Stimulated activated naive CD8-positive, alpha-beta T cell treated with anti-CD3 and anti-CD28 coated beads, Interleukin-15, Interleukin-2, amounts not matched to agents 100 ng/mL and 50 ng/mL, for 24 hours (primary cell): Measurements from ENCODE around the gene ADAM12.

Experiments
- H3K27ac Mint-ChIP-seq: one replicate; pipeline ENCODE4 v1.8.0; 2021; ENCODE audit warnings: mild to moderate bottlenecking, mixed read lengths
- H3K27me3 Mint-ChIP-seq: one replicate; pipeline ENCODE4 v1.8.0; 2021; ENCODE audit warnings: mixed read lengths
- H3K36me3 Mint-ChIP-seq: one replicate; pipeline ENCODE4 v1.8.0; 2021; ENCODE audit warnings: low read depth, mixed read lengths
- H3K4me1 Mint-ChIP-seq: one replicate; pipeline ENCODE4 v1.8.0; 2021; ENCODE audit warnings: low read depth, mixed read lengths
- H3K4me3 Mint-ChIP-seq: one replicate; pipeline ENCODE4 v1.8.0; 2021; ENCODE audit warnings: mild to moderate bottlenecking, mixed read lengths
- H3K9me3 Mint-ChIP-seq: one replicate; pipeline ENCODE4 v1.8.0; 2021; ENCODE audit warnings: mixed read lengths

ADAM12 gene

DNA sequence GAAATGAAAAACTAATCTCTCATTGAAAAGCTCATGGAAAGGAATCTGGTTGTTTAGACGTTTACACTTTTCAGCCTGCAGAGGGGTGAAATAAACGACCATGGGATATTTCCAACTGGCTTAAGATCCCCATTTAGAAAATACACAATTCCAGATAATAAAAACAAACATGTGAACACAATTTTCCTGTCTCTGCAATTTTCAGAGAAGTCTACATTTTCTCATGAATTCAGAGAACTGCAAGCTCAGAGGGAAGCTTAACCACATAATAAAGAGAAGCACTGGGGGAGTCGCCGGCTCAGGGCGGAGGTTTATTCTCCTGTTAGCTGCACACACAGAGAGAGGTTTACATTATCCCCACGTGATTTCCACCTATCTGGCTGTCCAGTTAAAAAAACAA, 276.8 kb downstream of the ADAM12 start:
- H3K36me3 Mint-ChIP-seq, result no peaks in the 10 kb centered on the region

DNA sequence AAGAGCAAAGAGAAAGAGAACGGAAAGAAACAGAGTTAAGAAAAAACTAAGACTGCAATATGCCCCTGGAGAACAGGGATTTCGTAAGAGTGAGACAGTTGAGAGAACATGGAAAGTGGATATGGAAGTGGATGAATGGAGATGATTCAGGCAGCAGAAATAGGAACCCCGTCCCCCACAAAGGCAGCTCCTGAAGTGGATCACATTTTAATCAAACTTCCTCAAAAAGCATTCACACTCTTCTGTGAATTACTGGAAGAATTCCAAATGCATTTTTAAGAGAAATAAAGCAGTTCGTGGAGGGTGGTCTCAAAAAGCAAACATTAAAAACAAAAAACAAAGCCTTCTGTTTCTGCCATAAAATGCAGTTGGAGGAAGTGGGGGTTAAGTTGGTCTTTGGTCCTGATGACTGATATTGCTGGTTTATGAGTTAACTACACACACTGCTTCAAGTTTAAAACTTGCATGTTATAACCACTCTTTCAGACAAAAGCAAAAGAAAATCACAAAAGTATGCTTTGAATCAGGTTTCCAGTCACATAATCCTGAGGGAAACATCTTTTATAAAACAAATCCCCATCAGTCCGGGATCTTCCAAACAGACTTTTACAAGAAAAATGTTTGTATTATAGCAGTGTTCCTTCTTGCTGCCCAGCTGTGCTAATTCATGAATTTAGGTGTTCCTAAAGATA, 277.6 kb downstream of the ADAM12 start:
- H3K4me3 Mint-ChIP-seq, result no peak overlapping the region

More for the DNA sequence above, 276.8 kb downstream of the ADAM12 start:
- peaks cover 14% of the 10 kb centered on the region for H3K27me3 Mint-ChIP-seq
- H3K4me1 Mint-ChIP-seq, result no peaks in the 10 kb centered on the region
- H3K27ac Mint-ChIP-seq, result no peak overlapping the region
- H3K4me3 Mint-ChIP-seq, result no peak overlapping the region
- peaks cover 4% of the 10 kb centered on the region for H3K9me3 Mint-ChIP-seq

DNA sequence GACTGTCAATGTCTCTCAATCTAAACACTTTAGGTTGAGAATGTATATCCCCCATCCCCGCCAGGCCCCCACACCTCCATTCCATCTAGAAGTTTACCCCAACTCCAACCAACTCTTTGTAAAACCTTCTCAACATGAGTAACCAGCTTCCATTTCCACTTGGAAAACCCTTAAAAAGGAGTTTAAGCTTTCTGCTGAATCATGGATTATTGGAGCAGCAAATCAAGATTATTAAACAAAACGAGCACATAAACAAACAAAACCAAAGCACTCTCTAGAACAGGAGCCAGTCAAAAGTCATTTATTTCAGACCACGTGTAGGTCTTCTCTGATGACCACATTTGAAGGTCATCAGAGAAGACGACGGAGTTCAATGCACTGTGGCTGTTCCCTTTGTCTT, 278.4 kb downstream of the ADAM12 start:
- Mint-ChIP-seq H3K4me1 (no peaks in the 10 kb centered on the region), H3K4me3 (no peak overlapping the region), H3K9me3 (peaks cover 4% of the 10 kb centered on the region), H3K27me3 (peaks cover 14% of the 10 kb centered on the region), H3K36me3 (no peaks in the 10 kb centered on the region), H3K27ac (no peak overlapping the region)

More for the DNA sequence above, 277.6 kb downstream of the ADAM12 start:
- H3K27me3 Mint-ChIP-seq, result peaks cover 14% of the 10 kb centered on the region
- H3K4me1 Mint-ChIP-seq, result no peaks in the 10 kb centered on the region
- no peaks in the 10 kb centered on the region for H3K36me3 Mint-ChIP-seq
- H3K9me3 Mint-ChIP-seq, result peaks cover 4% of the 10 kb centered on the region
- peak overlapping the region; percentile 49 for H3K27ac Mint-ChIP-seq

- peaks cover 4% of the 10 kb centered on the region for H3K9me3 Mint-ChIP-seq
- H3K27ac Mint-ChIP-seq, result no peak overlapping the region
- peaks cover 14% of the 10 kb centered on the region for H3K27me3 Mint-ChIP-seq
- H3K4me3 Mint-ChIP-seq, result no peak overlapping the region
- H3K36me3 Mint-ChIP-seq, result no peaks in the 10 kb centered on the region
- no peaks in the 10 kb centered on the region for H3K4me1 Mint-ChIP-seq
Observed at GRCh38 chr10:126108693-126109092, 279.6 kb downstream of the ADAM12 start.

DNA sequence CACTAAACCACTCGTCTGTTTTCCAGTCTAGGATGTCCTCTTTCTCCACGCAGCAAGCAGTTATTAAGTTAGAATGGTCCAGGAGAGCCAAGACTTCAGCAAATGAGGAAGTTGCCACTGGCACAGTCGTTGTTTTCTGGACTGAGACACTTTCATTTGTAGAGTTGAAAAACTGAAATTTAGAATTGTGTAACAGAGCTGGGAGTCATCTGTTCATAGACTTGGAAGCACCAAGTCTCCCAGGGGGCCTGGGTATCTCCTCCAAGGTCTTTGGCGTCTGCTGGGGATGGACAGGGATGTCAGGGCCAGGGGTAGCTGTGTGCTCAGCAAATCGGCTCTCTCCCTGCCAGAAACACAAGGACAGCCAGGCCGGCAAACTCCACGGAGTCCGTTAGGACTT, 283.5 kb downstream of the ADAM12 start:
- H3K36me3 Mint-ChIP-seq, result no peaks in the 10 kb centered on the region
- H3K4me3 Mint-ChIP-seq, result no peak overlapping the region
- H3K27me3 Mint-ChIP-seq, result peaks cover under 1% of the 10 kb centered on the region
- H3K27ac Mint-ChIP-seq, result no peak overlapping the region
- H3K9me3 Mint-ChIP-seq, result no peaks in the 10 kb centered on the region
- no peaks in the 10 kb centered on the region for H3K4me1 Mint-ChIP-seq

DNA sequence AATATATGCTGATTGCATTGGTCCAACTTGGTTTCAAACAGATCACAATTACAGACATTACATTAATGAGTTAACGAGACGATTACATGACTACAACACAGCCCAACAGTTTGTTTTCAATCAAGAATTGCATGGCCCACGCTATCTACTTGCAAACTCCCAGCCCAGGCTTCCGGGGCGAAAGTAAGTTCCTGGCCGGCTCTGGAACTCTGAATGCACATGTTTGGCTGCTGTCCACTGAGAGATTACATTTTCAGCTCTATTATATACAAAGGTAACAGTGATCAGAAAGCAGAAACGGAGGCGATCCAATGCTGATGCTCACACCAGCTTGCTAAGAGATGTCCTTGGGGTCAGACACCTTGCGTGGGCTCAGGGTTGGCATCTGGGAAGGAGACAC, 285.6 kb downstream of the ADAM12 start:
- H3K27ac Mint-ChIP-seq, result no peak overlapping the region
- no peaks in the 10 kb centered on the region for H3K27me3 Mint-ChIP-seq
- H3K4me3 Mint-ChIP-seq, result no peak overlapping the region
- H3K9me3 Mint-ChIP-seq, result no peaks in the 10 kb centered on the region
- no peaks in the 10 kb centered on the region for H3K36me3 Mint-ChIP-seq
- no peaks in the 10 kb centered on the region for H3K4me1 Mint-ChIP-seq

GRCh38 chr10:126101736-126102135, 286.5 kb downstream of the ADAM12 start:
- Mint-ChIP-seq H3K9me3 (no peaks in the 10 kb centered on the region), H3K4me1 (no peaks in the 10 kb centered on the region), H3K36me3 (no peaks in the 10 kb centered on the region), H3K27me3 (no peaks in the 10 kb centered on the region), H3K4me3 (no peak overlapping the region), H3K27ac (no peak overlapping the region)

DNA sequence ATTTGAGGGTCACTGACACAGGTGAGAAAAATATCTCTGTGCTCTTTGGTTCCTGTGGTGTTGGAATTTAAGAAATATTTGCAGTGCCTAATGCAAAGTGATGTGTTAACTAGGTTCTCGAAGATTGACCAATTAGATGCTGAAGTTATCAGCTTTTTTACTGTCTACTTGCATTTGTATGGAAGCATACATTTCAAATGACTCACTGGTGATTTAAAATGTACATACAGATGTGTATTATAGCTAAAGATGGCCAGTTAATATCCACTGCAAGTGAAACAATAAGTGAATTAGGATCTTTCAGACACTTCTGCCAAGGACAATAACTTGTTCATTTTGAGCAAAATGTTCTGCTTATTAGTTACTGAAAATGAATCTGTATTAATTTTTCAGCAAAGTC, 287.0 kb downstream of the ADAM12 start:
- no peak overlapping the region for H3K4me3 Mint-ChIP-seq
- no peak overlapping the region for H3K27ac Mint-ChIP-seq
- H3K36me3 Mint-ChIP-seq, result no peaks in the 10 kb centered on the region
- H3K27me3 Mint-ChIP-seq, result no peaks in the 10 kb centered on the region
- H3K4me1 Mint-ChIP-seq, result no peaks in the 10 kb centered on the region
- H3K9me3 Mint-ChIP-seq, result no peaks in the 10 kb centered on the region

DNA sequence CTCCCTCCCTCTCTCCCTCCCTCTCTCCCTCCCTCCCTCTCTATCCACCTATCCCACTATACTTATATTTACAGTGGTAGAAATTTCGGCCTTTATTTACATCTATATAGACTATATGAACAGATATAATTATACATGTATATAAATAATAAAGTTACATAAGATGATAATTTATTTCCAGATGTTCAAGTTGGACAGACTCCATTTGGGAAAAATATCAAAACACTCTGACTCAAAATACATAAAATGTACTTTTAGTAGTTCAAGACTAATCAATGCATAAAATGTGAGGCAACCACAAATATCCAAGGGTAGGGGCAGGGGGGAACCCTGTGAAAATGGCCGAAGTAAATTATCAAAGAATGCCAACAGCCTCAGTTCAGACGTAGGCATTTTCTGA, 288.9 kb downstream of the ADAM12 start:
- no peaks in the 10 kb centered on the region for H3K36me3 Mint-ChIP-seq
- H3K27ac Mint-ChIP-seq, result no peak overlapping the region
- H3K27me3 Mint-ChIP-seq, result no peaks in the 10 kb centered on the region
- no peaks in the 10 kb centered on the region for H3K4me1 Mint-ChIP-seq
- no peaks in the 10 kb centered on the region for H3K9me3 Mint-ChIP-seq
- no peak overlapping the region for H3K4me3 Mint-ChIP-seq

DNA sequence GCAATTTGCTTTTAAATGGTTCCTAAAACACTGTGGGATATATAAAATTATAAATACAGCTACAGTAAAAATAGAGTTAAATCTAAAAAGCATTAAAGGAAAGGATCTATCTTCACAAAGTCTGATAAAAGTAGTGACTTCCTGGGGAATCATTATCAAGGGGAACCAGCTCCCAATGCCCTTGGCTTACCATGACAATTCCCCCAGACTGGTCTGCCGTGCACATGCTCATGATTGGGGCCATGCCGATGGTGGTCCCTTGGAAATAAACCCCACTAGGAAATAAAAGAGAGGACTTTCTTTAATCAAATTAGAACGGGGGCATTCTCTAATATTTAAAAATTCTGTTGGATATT, 290.1 kb downstream of the ADAM12 start:
- Mint-ChIP-seq H3K9me3 (no peaks in the 10 kb centered on the region), H3K4me1 (no peaks in the 10 kb centered on the region), H3K4me3 (no peak overlapping the region), H3K36me3 (no peaks in the 10 kb centered on the region), H3K27me3 (no peaks in the 10 kb centered on the region), H3K27ac (no peak overlapping the region)

DNA sequence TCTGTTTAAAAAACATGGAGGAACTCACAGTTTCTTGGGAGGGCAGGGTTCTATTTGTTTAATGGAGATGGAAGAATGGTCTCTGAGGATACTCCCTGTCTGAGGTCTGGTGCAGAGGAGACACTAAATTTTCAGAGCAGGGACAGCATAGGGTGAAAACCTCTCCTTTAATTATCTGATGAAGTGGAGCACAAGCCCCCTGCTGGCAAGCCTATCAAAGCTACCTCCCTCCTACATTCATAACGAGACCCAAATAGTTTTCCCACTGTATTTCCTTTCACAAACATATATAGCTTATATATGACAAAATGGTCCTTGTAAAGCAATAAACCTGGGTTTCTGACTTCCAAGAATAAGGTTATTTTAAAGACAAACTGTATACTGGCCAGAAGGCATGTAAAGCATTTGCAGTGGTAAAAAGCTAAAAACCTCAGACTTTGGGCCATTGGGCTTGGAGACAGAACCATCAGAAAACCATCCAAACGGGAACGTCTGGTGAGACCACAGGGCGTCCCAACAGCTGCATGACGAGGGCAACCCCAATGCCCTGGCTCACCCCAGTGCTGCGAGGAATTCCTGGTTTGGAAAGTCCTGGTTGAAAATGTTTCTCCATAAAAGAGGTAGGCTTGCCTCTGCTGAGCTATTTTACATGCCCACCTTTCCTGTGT, 290.6 kb downstream of the ADAM12 start:
- Mint-ChIP-seq H3K27me3 (no peaks in the 10 kb centered on the region), H3K27ac (no peak overlapping the region), H3K4me3 (no peak overlapping the region), H3K4me1 (no peaks in the 10 kb centered on the region), H3K36me3 (no peaks in the 10 kb centered on the region), H3K9me3 (no peaks in the 10 kb centered on the region)

DNA sequence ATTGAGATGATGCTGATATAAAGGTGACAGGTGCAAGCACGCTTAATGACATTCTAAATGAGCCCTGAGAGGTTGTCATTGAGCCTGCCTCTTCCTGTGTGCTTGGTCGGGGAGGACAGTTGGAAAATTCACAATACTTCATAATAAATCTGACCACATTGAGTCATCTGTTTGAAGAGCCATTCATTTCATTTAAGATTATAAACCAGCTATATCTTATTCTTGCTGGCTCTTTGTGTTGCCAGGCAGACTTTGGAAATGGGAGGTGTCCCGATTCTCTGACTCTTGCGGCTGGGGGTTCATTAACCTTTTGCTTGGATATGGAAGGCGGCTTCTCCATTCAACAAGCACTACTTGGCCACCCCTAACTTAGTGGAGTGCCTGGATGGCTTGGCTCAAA, 293.7 kb downstream of the ADAM12 start:
- Mint-ChIP-seq H3K27ac (no peak overlapping the region), H3K4me3 (no peak overlapping the region), H3K27me3 (no peaks in the 10 kb centered on the region), H3K4me1 (no peaks in the 10 kb centered on the region), H3K9me3 (no peaks in the 10 kb centered on the region), H3K36me3 (no peaks in the 10 kb centered on the region)

DNA sequence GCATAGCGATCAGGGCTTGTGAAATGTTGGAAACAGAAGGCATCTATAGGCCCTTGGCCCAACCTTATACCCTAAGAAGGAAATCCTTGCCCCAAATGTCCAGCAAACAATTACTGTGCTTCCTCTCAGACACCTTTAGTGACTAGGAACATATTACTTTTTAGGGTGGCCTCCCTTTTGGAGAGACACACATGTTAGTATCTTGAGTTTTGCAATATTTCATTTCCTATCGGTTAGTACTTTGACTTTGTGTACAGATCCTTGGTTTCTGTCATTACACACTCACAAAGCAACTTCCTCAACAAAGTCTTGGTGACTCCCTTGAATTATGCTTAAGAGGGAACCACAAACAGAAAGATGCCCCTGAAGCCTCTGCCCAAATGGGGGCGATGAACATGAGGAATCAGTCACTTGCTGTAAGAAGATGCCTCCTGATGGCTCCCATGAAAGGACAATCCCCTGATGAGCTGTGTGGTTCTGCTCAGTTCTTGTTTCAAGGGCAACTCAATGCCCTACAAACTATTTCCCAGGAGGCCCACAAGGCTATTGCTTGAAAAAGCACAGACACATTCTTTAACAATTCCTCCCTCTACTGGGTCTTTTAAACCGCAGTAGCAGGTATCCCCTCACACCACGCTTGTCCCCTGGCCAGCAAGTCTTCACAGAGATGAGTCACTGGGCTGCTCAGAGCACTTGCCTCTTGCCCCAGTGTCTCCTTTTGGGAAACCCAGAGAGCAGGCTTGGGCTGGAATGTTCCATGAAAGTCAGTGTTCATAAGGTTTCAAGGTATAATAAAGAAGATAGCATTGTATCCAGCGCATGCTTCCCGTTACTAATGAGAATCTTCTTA, 295.7 kb downstream of the ADAM12 start:
- no peaks in the 10 kb centered on the region for H3K27me3 Mint-ChIP-seq
- no peaks in the 10 kb centered on the region for H3K9me3 Mint-ChIP-seq
- no peaks in the 10 kb centered on the region for H3K4me1 Mint-ChIP-seq
- no peak overlapping the region for H3K27ac Mint-ChIP-seq
- H3K36me3 Mint-ChIP-seq, result no peaks in the 10 kb centered on the region
- H3K4me3 Mint-ChIP-seq, result no peak overlapping the region

DNA sequence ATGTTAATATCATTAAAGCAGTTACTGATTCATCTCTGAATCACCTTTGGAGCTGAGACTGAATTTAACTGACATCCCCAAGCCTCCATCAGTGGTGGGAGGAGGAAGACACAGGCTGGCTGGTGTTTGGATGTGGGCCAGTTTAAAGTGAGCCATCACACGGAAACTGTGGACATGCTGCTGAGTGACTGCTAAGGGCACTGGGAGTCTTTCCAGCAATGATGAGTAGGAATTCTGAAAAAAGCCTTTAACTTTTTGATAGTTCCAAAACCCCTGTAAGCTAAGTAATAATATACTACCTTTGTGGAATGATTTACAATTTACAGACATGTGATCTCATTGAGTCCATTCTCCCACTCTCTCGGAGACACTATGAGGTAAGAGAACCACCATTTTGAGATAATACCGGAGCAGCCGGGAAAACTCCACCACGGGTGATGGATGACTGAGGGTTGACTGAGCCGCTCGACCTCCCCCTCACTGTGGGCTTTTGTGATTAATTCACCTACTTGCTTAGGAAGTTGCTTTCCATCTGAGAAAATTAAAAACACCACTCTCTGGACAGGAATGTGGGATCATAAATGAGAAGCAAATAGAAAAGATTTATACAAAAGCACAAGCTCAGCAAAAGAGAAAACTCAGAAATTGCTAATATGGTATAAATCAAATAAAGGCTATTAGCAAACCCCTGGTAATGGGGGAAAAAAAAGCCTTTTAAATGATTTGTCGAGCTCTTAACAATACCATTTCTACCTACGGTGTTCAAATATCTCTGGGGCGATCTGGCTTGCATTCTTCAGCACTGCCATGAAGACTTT, 297.2 kb downstream of the ADAM12 start:
- Mint-ChIP-seq H3K9me3 (no peaks in the 10 kb centered on the region), H3K27ac (no peak overlapping the region), H3K4me3 (no peak overlapping the region), H3K36me3 (no peaks in the 10 kb centered on the region), H3K27me3 (no peaks in the 10 kb centered on the region), H3K4me1 (no peaks in the 10 kb centered on the region)

- H3K4me1 Mint-ChIP-seq, result no peaks in the 10 kb centered on the region
- no peak overlapping the region for H3K27ac Mint-ChIP-seq
- no peaks in the 10 kb centered on the region for H3K36me3 Mint-ChIP-seq
- no peaks in the 10 kb centered on the region for H3K9me3 Mint-ChIP-seq
- H3K27me3 Mint-ChIP-seq, result no peaks in the 10 kb centered on the region
- no peak overlapping the region for H3K4me3 Mint-ChIP-seq
Observed at GRCh38 chr10:126090443-126090842, 297.8 kb downstream of the ADAM12 start.
